ENCODE data around the gene ACTRT2.

ACTRT2 gene

DNA sequence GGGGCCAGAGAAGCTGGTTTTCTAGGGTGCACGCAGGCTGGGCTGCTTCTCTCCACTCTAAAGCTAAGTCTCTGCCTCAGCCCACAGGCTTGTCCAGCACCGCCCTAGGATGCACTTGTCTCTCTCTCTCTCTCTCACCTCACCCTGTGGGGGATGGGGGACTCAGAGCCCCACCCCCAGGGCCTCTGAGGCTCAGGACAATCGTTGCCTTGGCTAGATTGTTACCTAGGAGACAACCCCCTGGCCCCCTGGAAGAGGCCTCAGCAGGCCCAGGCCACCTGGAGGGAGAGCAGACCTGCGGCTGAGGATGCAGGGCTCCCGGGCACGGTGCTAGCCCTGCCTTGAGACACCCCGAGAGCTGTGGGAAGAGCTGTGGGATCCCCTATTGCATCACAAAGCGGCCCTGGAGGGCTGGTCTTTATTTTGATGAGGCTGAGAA, at the start of gene ACTRT2:
Gene ACTRT2 (plus strand): TSS at position 235 of the 439 bp plus-strand sequence. CDS start 220 bp downstream, outside the sequence.
- no peak for DNase-seq (ENCODE audit: low read depth in 2 of 2)

DNA sequence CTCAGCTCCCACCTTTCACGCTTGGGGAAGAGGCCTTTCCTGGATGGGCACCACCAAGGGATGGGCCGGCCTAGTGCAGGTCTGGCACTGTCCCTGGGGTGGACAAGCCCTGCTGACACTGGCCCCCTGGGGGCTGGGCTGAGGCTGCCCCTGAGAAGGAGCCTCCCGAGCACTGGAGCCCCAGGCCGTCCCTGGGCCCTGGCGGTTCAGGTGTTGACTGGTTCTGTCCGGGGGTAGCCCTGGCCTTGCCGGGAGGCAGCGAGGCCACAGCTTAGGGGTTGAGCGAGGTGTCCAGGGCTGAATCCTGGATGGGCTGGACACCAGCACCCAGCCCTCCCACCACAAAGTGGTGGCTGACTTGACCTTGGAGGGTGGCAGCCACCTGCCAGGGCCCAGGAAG, 49.7 kb upstream of the ACTRT2 start:
- DNase-seq (ENCODE audit: low read depth in 2 of 2) = no peak

DNA sequence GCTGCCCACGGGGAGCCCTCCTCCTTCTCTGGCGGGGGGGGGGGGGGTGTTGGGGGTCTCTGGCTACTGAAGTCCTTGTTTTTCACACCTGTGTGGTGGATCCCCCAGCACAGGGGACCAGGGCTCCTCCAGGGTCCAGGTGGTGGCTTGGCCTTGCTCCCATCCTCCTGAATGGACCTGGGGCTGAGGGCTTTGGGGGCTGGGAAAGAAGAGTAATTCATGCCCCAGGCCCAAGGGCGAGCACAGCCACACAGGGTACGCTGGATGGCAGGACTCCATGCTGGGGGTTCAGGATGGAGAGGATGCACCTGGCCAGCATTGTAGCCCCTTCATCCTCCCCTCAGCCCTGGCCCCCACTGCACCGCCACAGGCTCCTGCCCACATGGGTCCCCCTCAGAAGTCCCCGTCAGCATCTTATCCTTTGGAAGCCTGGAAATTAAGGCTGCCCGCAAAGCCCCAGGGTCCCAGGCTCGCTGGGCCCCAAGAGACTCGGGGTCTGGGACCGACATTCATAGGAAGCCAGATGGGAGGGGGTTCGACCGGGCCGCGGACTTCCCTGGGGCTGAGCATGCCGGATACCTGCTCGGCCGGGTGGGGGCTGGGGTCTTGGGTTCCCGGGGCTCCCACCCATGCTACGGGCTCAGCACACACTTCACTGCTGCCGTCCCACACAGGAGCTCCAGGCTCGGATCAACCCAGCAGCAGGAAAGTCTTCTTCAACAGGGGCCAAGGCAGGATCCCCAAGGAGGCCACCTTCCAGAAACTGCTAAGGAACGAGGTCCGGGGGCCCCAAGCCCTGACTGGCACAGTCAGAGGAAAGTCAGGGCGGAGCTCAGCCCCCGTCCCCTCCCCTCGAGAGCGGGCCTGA, 49.0 kb upstream of the ACTRT2 start:
- no peak for DNase-seq (ENCODE audit: low read depth in 2 of 2)

DNA sequence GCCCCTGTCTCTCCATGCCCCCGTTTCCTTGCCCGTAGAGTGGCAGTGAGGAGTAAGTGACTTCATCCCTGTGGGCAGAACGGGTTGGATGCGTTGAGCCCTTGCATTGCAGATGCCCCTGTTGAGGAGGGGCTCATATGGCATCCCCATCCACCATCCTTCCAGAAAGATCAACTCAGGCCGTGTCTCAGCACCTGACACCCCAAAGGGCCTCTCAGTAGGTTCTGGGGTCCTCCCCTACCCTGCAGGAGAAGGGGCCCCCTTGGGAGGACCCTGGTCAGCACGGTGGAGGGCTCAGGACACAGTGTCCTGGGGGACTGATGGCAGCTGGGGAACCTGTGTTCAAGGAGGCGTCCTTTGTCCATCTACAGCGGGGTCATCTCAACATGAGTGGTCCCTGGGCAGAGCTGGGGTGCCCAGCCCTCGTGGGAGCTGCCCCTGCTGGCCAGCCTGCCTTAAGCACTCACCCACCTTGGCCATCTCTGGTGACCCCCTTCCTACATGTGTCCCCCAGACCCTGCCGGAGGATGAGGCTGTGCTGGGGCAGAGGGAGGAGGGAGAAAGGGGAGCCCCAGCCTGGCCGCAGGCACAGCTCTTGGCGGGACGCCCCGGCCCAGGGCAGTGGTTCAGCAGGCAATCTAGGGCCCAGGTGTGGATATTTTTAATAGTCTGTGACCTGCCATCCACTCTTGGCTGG, 48.2 kb upstream of the ACTRT2 start:
- no peak for DNase-seq (ENCODE audit: low read depth in 2 of 2)

DNA sequence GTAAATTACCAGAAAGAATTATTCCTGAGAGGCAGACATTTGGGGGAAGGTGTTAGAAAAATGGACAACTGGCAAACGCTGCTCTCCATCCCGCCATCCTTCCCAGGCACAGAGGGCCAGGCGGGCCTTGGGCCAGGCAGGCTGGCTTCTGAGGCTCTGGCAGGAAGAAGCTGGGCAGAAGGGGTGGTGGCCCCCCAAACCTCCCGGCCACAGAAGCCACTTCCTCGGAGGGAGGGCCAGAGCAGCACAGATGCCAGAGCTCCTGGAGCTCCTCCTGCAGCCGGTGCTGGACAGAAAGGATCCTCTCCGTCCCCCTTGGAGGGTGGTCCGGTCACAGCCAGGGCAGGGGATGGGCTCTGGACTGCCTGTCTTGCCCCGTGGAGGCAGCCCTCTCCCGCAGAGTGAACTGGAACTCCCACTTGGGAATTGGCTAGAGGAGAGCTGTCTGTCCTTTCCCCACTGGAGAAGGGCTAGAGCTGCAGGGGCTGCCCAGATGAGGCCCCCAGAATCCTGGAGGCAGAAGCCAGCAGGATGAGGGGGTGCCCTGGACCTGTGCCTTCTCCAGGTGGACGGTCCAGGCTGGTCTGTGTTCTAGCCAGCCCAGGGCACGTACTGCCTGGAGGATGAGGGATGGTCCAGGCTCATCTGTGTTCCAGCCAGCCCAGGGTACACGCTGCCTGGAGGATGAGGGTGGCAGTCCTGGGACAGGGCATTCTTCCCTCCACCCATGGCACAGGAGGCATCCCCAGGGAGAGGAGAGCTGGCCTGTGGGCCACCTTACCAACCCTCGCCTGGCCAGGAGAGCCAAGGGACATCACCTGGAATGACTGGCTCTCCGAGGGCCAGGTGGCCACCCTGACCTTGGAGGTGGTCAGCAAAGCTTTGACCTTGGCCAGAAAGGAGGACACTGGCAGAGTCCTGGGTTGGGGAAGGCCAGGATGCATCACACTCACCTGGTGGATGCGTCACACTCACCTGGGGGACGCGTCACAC, 47.4 kb upstream of the ACTRT2 start:
- DNase-seq (ENCODE audit: low read depth in 2 of 2) = no peak

DNA sequence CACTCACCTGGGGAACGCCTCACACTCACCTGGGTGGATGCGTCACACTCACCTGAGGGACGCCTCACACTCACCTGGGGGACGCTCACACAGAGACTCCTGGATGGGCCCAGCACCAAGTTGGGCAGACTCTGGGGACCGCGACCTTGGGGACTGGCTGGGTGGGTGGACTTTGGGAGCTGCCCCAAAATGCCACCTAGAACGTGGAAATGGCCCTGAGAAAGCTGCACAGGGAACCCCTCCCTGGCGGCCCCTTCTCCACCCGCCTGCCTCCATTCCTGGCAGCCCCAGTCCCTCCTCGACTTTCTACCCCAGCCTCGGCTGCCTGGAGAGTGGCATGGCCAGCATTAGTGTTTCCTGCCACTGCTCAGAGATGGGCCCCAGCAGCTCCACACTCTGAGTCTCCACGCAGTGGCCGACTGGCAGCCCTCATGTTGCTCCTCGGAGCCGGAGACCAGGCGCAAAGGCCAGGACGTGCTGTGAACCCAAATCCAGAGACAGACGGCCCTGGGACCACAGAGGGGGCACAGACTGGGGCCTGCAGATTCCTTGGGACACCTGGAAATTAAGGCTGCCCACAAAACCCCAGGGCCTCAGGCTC, 46.5 kb upstream of the ACTRT2 start:
- DNase-seq (ENCODE audit: low read depth in 2 of 2) = no peak

- no peak for DNase-seq (ENCODE audit: low read depth in 2 of 2)
These were observed 45.6 kb upstream of the ACTRT2 start for GRCh38 chr1:2975466-2976179.

- DNase-seq (ENCODE audit: low read depth in 2 of 2) = no peak
These were observed 45.1 kb upstream of the ACTRT2 start for GRCh38 chr1:2976180-2976562.

- DNase-seq (ENCODE audit: low read depth in 2 of 2) = no peak
These were observed 43.2 kb upstream of the ACTRT2 start for GRCh38 chr1:2977886-2978611.

DNA sequence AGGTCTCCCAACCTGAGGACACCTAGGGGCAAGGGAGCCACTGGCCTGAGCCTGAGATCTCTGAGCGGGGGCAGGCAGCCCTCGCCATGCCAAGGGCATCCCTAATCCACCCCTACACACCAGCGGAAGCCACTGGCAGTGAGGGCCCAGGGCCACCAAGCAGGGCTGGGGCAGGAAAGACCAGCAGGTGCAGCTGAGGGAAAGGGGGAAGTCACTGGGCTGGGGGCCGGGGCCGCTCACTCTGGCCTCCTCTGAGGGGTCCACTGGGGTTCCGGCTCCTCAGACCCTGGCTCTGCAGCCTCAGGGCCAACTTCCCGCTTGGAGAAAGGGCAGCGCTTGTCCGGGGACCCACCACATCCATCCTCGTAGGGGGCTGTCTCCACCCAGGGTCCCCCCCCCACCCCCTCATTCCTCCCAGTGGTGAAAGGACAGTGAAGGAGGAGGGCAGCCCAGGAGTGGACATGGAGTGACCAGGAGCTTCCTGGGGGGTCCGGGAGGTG, 42.5 kb upstream of the ACTRT2 start:
- DNase-seq (ENCODE audit: low read depth in 2 of 2) = no peak

- no peak for DNase-seq (ENCODE audit: low read depth in 2 of 2)
These were observed 41.8 kb upstream of the ACTRT2 start for GRCh38 chr1:2979191-2980072.

DNA sequence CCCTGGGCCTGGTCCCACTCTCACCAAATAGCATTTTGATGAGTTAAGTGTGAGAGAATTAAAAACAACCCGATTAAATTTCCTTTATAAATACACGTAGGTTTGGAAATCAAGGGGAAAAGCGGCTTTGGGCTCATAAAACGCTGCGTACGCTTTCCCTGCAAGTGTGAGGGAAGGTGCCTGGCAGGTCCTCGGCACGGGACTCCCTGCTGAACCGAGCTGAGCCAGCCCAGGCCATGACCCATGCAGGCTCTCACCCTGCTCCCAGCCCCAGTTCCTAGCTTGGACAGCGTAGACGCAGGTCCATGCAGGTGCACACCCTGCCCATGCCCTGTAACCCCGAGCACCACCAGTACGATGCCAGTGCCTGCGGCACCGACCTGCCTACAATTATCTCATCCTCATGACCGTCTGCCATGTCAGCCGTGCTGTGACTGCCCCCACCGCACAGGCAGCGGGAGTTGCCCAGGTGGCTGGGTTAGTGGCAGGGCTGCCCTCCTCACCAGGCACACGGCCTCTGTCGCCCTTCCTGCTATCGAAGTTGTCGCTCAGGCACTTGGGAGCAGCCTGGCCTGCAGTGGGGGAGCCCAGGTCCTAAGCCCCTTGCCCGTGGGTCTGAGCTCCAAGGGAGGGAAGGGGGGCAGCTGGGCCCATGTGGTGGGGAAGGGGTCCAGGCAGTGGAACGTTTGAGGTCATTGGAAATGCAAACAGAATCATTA, 41.0 kb upstream of the ACTRT2 start:
- DNase-seq (ENCODE audit: low read depth in 2 of 2) = no peak

DNA sequence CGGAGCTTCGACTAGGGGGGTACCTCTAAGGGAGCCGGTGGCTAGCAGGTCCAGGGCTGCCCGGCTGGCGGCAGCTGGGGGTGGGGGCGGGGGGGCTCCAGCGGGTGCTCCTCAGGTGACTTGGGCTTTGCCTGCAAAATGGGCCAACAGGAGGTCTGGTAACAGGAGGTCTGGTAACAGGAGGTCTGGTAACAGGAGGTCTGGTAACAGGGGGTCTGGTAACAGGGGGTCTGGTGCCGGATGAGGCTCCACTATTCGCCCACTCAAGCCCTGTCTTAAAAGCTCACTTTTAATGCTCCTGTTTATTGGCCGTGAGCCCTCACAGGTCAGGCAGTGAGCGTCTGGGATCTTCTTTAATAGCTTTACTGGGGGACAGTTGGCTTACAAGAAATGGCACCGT, 40.4 kb upstream of the ACTRT2 start:
- no peak for DNase-seq (ENCODE audit: low read depth in 2 of 2)

DNA sequence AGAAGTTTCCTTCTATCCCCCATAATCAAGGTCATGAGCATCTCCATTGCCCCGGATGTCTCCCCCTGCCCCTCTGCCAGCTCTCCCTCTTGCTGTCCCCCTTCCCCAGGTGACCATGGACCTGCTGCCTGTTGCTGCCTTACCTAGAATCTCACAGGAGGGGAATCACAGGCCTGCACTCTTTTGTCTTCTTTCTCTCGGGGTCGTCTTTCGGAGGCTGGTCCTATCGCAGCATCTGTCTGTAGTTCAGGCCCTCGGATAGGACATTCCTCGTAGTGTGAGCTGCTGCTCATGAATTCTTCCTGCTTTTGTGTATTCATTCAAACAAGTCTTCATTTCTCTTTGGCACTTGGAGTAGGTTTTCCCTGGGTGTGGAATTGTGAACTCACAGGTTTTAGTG, 39.9 kb upstream of the ACTRT2 start:
- no peak for DNase-seq (ENCODE audit: low read depth in 2 of 2)

GRCh38 chr1:2981981-2982614, 39.2 kb upstream of the ACTRT2 start:
- DNase-seq (ENCODE audit: low read depth in 2 of 2) = no peak

- no peak for DNase-seq (ENCODE audit: low read depth in 2 of 2)
These were observed 38.5 kb upstream of the ACTRT2 start for GRCh38 chr1:2982615-2983318.

DNA sequence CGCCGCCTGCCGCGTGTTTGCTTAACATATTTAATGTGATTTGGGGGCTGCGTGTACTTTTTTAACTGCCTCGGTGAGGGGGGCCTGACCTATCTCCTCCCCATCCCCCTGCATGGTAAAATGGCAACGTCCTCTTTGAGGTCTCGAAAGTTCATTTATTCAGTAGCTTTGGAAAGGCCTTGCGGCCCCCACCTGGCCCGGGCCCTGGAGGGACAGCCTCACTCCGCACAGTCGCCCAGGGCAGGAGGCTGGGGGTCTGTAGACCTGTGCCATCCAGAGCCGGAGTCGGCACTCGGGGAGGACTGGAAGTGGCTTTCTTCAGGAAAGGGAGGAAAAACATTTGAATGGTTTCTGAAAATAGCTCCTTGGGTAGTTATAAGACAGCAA, 38.0 kb upstream of the ACTRT2 start:
- DNase-seq (ENCODE audit: low read depth in 2 of 2) = no peak

Data from stimulated activated CD4-positive, alpha-beta T cell treated with anti-CD3 and anti-CD28 coated beads, Interleukin-15, amount 100 ng/mL, for 48 hours (primary cell).